ENCODE measurements around the gene IFI44L.

The IFI44L gene

DNA sequence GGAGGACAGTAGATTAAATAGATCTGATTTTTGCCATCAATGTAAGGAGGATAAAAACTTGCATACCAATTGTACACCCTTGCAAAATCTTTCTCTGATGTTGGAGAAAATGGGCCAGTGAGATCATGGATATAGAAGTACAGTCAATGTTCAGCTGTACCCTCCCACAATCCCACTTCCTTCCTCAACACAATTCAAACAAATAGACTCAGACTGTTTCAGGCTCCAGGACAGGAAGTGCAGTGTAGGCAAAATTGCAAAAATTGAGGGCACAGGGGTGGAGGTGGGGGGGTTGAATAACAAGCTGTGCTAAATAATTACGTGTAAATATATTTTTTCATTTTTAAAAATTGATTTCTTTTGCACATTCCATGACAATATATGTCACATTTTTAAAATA lies 25.5 kb downstream of the IFI44L start:
- peak; percentile 81 for DNase-seq

- no peak for DNase-seq
Observed at GRCh38 chr1:78647238-78647637, 27.0 kb downstream of the IFI44L start.

DNA sequence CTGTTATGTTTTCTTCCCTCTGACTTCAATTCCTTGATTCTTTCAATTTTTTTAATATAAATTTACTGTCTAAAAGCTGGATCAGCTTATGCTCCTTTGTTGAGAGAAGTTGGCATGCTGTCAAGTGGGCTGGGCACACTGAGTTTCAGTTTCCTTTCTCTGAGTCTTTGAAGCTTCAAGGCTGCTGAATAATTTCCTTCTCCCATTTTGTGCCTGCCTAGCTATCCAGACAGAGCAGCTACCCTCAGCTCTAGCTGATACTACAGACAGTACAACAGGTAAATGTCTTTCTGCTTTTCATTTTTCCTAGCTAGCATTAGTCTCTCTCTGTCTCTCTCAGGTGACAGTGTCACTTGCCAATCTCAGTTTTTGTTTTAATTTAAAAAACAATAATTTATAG lies 29.4 kb downstream of the IFI44L start, which contains the start of gene IFI44:
IFI44 (plus strand) TSS at position 204 of the 400 bp plus-strand sequence. CDS start 365 bp downstream, outside the sequence.
- peak; percentile 68 for DNase-seq

- no peak for DNase-seq
Observed at GRCh38 chr1:78650114-78650660, 29.9 kb downstream of the IFI44L start.

- no peak for DNase-seq
Observed at GRCh38 chr1:78651241-78651640, 31.0 kb downstream of the IFI44L start.

GRCh38 chr1:78652019-78652560 lies 31.8 kb downstream of the IFI44L start:
- no peak for DNase-seq

DNA sequence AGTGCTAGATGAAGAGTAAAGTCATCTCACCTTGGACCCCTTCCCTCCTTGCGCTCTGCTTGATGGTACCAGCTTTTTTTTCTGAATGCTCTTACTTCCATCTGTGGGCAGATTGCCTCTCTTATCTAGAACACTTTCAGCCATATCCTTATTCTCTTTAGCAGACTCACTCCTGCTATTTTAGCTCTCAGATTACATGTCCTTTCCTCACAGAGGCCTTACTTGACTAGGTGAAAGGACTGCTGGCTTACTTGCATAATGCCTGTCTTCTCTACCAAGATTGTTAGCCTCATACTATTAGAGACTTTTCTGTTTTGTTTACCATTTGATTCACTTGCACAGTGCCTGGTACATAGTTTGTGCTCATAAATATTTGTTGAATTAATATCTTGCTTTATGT lies 38.7 kb downstream of the IFI44L start:
- no peak for DNase-seq

- no peak for DNase-seq
Observed at GRCh38 chr1:78663923-78664322, 43.7 kb downstream of the IFI44L start.

- DNase-seq: no peak
Observed at GRCh38 chr1:78664763-78665162, 44.5 kb downstream of the IFI44L start.

DNA sequence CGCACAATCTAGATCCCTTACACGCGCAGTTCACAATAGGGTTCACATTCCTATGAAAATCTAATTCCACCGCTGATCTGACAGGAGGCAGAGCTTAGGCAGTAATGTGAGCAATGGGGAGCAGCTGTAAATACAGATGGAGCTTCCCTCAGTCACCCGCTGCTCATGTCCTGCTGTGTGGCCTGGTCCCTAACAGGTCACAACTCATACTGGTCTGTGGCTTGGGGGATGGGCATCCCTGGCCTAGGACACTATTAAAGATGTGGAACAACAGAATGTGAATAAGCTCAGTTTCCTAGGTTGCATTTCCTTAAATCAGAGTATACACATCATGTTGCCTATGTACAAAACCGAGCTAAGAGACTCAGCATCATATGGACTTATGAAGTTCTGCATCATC lies 45.6 kb downstream of the IFI44L start:
- DNase-seq: no peak

GRCh38 chr1:78667939-78668338 lies 47.7 kb downstream of the IFI44L start:
- DNase-seq: no peak

DNA sequence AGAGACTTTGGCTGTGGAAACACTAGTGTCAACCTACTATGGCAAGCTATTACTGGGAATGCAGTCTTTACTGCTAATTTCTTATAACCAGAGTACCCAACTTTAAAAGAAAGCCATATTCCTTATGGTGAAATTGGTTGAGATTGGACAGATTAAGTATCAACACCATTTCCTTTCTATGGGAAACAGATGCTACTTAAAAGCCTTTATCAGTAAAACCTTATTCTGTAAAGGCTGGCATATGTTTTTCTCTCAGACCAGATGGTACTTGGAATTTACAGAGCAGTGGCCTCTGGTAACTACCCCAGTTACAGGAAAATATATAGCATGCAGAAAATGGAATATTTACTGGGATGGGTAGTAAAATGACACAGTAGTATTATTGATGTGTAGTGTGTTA lies 48.2 kb downstream of the IFI44L start:
- no peak for DNase-seq

GRCh38 chr1:78672428-78672827 lies 52.2 kb downstream of the IFI44L start:
- no peak for DNase-seq

DNA sequence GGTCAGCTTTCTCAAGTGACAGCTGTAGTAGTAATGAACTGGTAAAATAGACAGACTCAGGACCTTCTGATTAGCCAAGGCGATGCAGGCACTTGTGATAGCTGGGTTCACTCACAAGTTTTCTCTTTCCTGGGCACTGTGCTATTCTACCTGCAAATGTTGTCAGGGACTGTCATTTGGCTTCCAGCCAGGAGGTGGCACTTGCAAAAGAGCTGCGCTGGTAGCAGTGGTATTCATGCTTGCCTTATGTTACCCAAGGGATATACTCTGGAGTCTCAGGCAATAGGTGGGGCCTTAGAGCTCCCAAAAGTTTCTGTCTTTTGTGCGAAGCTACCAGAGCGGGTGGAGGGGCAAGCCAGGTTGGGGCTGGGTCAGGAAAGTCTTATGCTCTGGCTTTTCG lies 52.9 kb downstream of the IFI44L start:
- no peak for DNase-seq

DNA sequence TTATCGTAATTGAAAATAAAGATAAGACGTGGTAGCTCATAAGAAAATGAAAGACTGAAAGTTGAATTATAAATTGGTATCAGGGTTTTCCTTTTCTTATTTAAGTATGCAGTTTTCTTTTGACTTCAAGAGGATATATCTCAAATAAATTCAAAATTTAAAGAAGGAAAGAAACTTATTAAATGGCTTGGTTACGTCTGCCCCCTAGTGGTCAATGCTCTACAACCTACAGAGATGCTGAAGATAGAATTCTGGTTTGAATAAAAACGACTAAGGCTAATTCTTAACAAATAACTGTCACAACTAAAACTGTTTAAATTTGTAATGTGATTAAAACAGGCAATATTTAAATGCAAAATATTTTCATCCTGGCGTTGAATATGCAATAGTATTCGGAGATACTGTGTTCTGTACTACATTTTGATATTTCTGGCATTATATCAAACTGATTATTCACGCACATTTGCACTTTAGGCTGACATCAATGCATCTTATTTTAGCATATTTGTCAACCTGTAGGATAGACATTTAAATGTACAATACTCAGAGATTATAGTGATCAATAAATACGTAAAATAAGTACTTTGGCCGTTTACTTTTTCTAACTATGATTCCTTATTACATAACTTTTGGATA lies 56.2 kb downstream of the IFI44L start:
- peak; percentile 41 for DNase-seq

GRCh38 chr1:78676993-78677392 lies 56.7 kb downstream of the IFI44L start:
- DNase-seq: no peak

- no peak for DNase-seq
Observed at GRCh38 chr1:78677788-78678187, 57.5 kb downstream of the IFI44L start.

GRCh38 chr1:78678324-78678723 lies 58.1 kb downstream of the IFI44L start:
- peak; percentile 15 for DNase-seq

- DNase-seq: no peak
Observed at GRCh38 chr1:78681265-78681664, 61.0 kb downstream of the IFI44L start.

- no peak for DNase-seq
Observed at GRCh38 chr1:78682496-78682895, 62.2 kb downstream of the IFI44L start.

GRCh38 chr1:78683079-78683478 lies 62.8 kb downstream of the IFI44L start:
- DNase-seq: no peak

DNA sequence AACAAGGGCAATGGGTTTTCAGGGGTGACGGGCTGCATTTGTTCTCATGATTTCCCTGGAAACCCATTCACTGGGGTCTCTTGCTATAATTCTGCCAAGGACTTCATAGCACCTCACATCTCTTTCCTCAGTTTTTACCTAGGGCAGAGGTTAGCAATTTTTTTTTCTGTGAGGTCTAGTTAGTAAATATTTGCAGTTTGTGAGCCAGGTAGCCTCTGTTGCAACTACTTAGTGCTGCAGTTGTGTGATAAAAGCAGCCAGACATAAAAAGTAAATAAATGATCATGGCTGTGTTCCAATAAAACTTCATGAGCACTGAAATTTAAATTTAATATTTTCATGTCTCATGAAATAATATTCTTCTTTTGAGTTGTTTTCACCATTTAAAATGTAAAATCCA lies 67.1 kb downstream of the IFI44L start:
- DNase-seq: no peak

DNA sequence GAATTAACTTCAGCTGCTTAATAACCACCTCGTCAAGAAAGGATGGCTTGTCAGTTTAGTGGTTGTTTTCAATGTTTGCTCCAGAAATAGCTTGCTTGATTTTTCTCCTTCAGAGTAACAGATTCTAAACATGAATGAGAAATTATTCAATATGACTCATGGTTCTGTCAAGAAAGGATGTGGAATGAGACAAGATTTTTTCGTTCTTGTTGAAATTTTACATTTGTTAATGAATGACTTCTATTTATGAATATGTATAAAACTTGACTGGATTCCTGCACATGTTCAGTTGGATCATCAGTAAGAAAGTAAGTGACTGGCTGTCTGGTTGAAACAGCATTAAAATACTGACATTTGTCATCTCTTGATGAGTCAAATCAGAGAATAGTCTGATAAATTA lies 67.7 kb downstream of the IFI44L start:
- no peak for DNase-seq

DNA sequence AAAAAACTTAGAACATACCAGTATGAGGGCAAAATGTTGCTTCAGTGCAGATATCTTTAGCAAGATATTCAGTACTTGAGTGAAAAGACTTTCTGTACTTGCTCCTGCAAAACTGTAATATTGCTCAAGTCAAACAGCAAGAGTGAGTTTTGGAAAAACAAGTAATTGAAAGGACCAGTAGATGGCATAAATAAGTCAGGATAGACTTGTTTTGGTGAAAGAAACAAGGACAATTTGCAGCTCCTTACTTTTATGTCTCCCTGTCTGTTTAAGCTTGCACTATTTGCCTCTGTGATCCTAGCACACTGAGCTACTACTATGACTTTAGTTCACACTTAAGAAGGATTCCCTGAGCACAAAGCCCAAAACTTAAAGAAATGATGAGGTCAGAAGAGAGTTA lies 68.4 kb downstream of the IFI44L start:
- DNase-seq: no peak

- no peak for DNase-seq
Observed at GRCh38 chr1:78690516-78690915, 70.3 kb downstream of the IFI44L start.

All from MV-4-11 (cell line).